Neural cell (in vitro differentiated cells): Measurements from ENCODE around the gene SMARCA4. TPM values are rescaled to one million over a fixed set of nuclear protein-coding genes. Genes with fewer than 3 reads are reported as not detected.

ENCODE experiments used
- H2AFZ ChIP-seq: fragments of 200-600, 300-800 bp; sonication (generic), shearing (Covaris generic); 2 replicates; pipeline ENCODE4 v1.6.0; 2014; ENCODE audit warnings: low read depth, mild to moderate bottlenecking, antibody characterized with exemption, low read length, moderate library complexity
- H3F3A ChIP-seq: fragments of 200-600 bp; shearing (Covaris generic); 2 replicates; pipeline ENCODE4 v1.6.1; 2016; ENCODE audit warnings: mild to moderate bottlenecking, moderate library complexity, mixed read lengths, antibody characterized with exemption, low read length; ENCODE audit not compliant: insufficient read depth, poor library complexity, severe bottlenecking
- H3K27ac ChIP-seq: fragments of 200-600, 300-800 bp; sonication (generic), shearing (Covaris generic); 2 replicates; pipeline ENCODE4 v1.5.1; 2014; ENCODE audit warnings: mild to moderate bottlenecking, low read length, moderate library complexity
- H3K27me3 ChIP-seq: fragments of 300-800, 200-600 bp; sonication (generic), shearing (Covaris generic); 2 replicates; pipeline ENCODE4 v1.6.0; 2014; ENCODE audit warnings: mild to moderate bottlenecking, low read depth, low read length, moderate library complexity; ENCODE audit not compliant: insufficient read depth
- H3K36me3 ChIP-seq: fragments of 300-800, 200-600 bp; sonication (generic), shearing (Covaris generic); 2 replicates; pipeline ENCODE4 v1.5.1; 2014; ENCODE audit warnings: mild to moderate bottlenecking, antibody characterized with exemption, low read length, moderate library complexity; ENCODE audit not compliant: insufficient read depth
- H3K4me2 ChIP-seq: fragments of 300-800, 200-600 bp; sonication (generic), shearing (Covaris generic); 2 replicates; pipeline ENCODE4 v1.6.0; 2014; ENCODE audit warnings: mild to moderate bottlenecking, low read length
- H3K4me3 ChIP-seq: fragments of 300-800, 200-600 bp; sonication (generic), shearing (Covaris generic); 2 replicates; pipeline ENCODE4 v1.5.1; 2014; ENCODE audit warnings: mild to moderate bottlenecking, low read length, moderate library complexity
- H3K79me2 ChIP-seq: fragments of 200-600 bp; shearing (Covaris generic); replicated peaks from 2 replicates; pipeline ENCODE4 v1.6.0; 2014; ENCODE audit warnings: mild to moderate bottlenecking, low read length, moderate library complexity; ENCODE audit not compliant: insufficient read depth
- H3K9ac ChIP-seq: fragments of 300-800, 200-600 bp; sonication (generic), shearing (Covaris generic); 2 replicates; pipeline ENCODE4 v1.6.1; 2016; ENCODE audit warnings: mild to moderate bottlenecking, low read length, mixed read lengths
- H3K9me2 ChIP-seq: fragments of 200-600 bp; shearing (Covaris generic); 2 replicates; pipeline ENCODE4 v1.6.1; 2016; ENCODE audit warnings: mild to moderate bottlenecking, low read length, mixed read lengths; ENCODE audit not compliant: insufficient read depth
- H3K9me3 ChIP-seq: fragments of 200-600, 300-800 bp; sonication (generic), shearing (Covaris generic); 2 replicates; pipeline ENCODE4 v1.6.1; 2016; ENCODE audit warnings: mild to moderate bottlenecking, mixed run types, low read length, moderate library complexity, mixed read lengths
- H4K20me1 ChIP-seq: fragments of 200-600 bp; shearing (Covaris generic); 2 replicates; pipeline ENCODE4 v1.6.1; 2016; ENCODE audit warnings: mild to moderate bottlenecking, mixed run types; ENCODE audit not compliant: insufficient read depth
- CTCF ChIP-seq: fragments of 450-650 bp; IDR thresholded peaks from 2 replicates; pipeline ENCODE4 v1.5.1; 2014; ENCODE audit warnings: antibody characterized with exemption, mild to moderate bottlenecking, moderate library complexity; ENCODE audit not compliant: poor library complexity, severe bottlenecking
- EP300 ChIP-seq: fragments of 450-650 bp; conservative IDR thresholded peaks from 2 replicates; pipeline ENCODE4 v1.6.1; 2014; ENCODE audit warnings: antibody characterized with exemption, mild to moderate bottlenecking, moderate library complexity; ENCODE audit not compliant: poor library complexity, severe bottlenecking
- EZH2 ChIP-seq: fragments of 200-600, 300-800 bp; shearing (Covaris generic), sonication (generic); IDR thresholded peaks from 2 replicates; pipeline ENCODE4 v1.6.1; 2014; ENCODE audit warnings: antibody characterized with exemption, low read length, borderline replicate concordance, mild to moderate bottlenecking; ENCODE audit not compliant: insufficient read depth, poor library complexity, severe bottlenecking
- MXI1 ChIP-seq: fragments of 450-650 bp; conservative IDR thresholded peaks from 2 replicates; pipeline ENCODE4 v1.6.1; 2014; ENCODE audit warnings: antibody characterized with exemption, mild to moderate bottlenecking; ENCODE audit not compliant: poor library complexity, severe bottlenecking
- POLR2AphosphoS5 ChIP-seq: IDR thresholded peaks from 2 replicates; pipeline ENCODE4 v1.6.1; 2012
- RAD21 ChIP-seq: fragments of 450-650 bp; conservative IDR thresholded peaks from 2 replicates; pipeline ENCODE4 v1.6.1; 2014; ENCODE audit warnings: antibody characterized with exemption, mild to moderate bottlenecking, moderate library complexity
- REST ChIP-seq: IDR thresholded peaks from 2 replicates; pipeline ENCODE4 v1.6.1; 2012; ENCODE audit warnings: borderline replicate concordance
- SMC3 ChIP-seq: fragments of 450-650 bp; conservative IDR thresholded peaks from 2 replicates; pipeline ENCODE4 v1.6.1; 2014; ENCODE audit warnings: antibody characterized with exemption, mild to moderate bottlenecking, moderate library complexity; ENCODE audit not compliant: poor library complexity
- TAF1 ChIP-seq: IDR thresholded peaks from 2 replicates; pipeline ENCODE4 v1.6.1; 2012; ENCODE audit warnings: low read depth
- polyA plus RNA-seq: library from polyadenylated mRNA; depleted of rRNA; stranded (reverse); fragments of >200 nt; gene quantifications from 2 replicates; pipeline ENCODE4 v1.2.3, GENCODE V29; 2014

Gene SMARCA4
- polyA plus RNA-seq, 1 donor from 2014 or later, result 97.3 TPM

- Histone ChIP-seq H3K4me2 (no peak overlapping the region), H4K20me1 (no peaks in the 10 kb centered on the region), H3K9me2 (no peaks in the 10 kb centered on the region), H3K27me3 (no peaks in the 10 kb centered on the region), H3K79me2 (no peaks in the 10 kb centered on the region), H3K9ac (no peak overlapping the region), H3K36me3 (peaks cover 6% of the 10 kb centered on the region), H3K27ac (no peak overlapping the region), H2AFZ (no peak overlapping the region), H3F3A (no peaks in the 10 kb centered on the region), H3K9me3 (no peaks in the 10 kb centered on the region), H3K4me3 (no peak overlapping the region)
- no peak for TF ChIP-seq EZH2
- TF ChIP-seq RAD21, result no peak
- no peak for TF ChIP-seq EP300
- no peak for TF ChIP-seq TAF1
- no peak for TF ChIP-seq REST
- TF ChIP-seq MXI1, result no peak
- no peak for TF ChIP-seq POLR2AphosphoS5
- no peak for TF ChIP-seq SMC3
- no peak for TF ChIP-seq CTCF
These were observed 59.0 kb downstream of the SMARCA4 start for GRCh38 chr19:11019824-11020223.

- no peak for TF ChIP-seq RAD21
- no peak for TF ChIP-seq SMC3
- no peak for TF ChIP-seq EZH2
- no peak for TF ChIP-seq CTCF
- TF ChIP-seq TAF1, result no peak
- no peak for TF ChIP-seq POLR2AphosphoS5
- no peak for TF ChIP-seq MXI1
- no peak for TF ChIP-seq EP300
- TF ChIP-seq REST, result no peak
- H2AFZ ChIP-seq, result no peak overlapping the region
- H3K4me3 ChIP-seq, result no peak overlapping the region
- H3K4me2 ChIP-seq, result no peak overlapping the region
- H4K20me1 ChIP-seq, result no peaks in the 10 kb centered on the region
- peaks cover 6% of the 10 kb centered on the region for H3K36me3 ChIP-seq
- H3K9ac ChIP-seq, result no peak overlapping the region
- no peaks in the 10 kb centered on the region for H3K79me2 ChIP-seq
- no peaks in the 10 kb centered on the region for H3F3A ChIP-seq
- no peaks in the 10 kb centered on the region for H3K9me2 ChIP-seq
- no peak overlapping the region for H3K27ac ChIP-seq
- no peaks in the 10 kb centered on the region for H3K27me3 ChIP-seq
- no peaks in the 10 kb centered on the region for H3K9me3 ChIP-seq
These were observed 59.6 kb downstream of the SMARCA4 start for GRCh38 chr19:11020423-11020822.
